GM12872 (cell line): ENCODE measurements around the gene AKAP12.

Experiments used
- CTCF ChIP-seq: IDR thresholded peaks from 3 replicates; pipeline ENCODE4 v1.5.1; 2011; ENCODE audit warnings: low read depth, mild to moderate bottlenecking, low read length, moderate library complexity; ENCODE audit not compliant: insufficient read depth

AKAP12 gene

DNA sequence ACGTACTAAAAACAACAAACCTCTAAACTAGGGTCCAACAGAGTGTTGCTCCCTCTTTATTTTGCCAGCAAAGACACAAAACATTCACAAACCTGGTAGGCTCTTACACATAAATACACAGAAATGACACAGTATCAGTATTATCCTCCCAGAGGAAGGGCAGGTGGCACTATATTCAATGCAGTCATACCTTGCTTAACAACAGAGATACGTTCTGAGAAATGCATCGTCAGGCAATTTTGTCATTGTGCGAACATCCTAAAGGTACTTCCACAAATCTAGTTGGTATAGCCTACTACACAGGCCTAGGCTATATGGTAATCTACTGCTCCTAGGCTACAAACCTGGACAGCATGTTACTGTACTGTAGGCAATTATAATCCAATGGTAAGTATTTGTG lies 142.0 kb downstream of the AKAP12 start:
- no peak for TF ChIP-seq CTCF

- no peak for TF ChIP-seq CTCF
Observed at GRCh38 chr6:151384151-151384550, 144.4 kb downstream of the AKAP12 start.

DNA sequence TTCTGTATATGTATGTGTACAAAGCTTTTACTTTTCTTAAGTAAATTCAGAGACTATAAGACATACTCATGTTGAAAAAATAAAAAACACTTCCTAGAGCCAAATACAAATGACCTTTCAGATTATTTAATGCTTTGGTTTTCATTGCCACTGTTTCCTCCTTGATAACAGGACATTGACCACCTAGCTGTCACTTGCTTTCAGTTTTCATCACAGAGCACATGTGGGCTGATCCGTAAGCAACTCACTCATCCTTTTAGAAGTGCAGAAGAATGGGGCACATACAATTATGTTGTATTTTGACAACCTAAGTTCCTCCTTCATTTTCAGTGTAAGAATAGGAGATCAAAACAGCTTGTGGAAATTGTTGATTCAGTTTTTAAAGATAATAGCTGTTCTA lies 145.4 kb downstream of the AKAP12 start:
- TF ChIP-seq CTCF, result no peak

DNA sequence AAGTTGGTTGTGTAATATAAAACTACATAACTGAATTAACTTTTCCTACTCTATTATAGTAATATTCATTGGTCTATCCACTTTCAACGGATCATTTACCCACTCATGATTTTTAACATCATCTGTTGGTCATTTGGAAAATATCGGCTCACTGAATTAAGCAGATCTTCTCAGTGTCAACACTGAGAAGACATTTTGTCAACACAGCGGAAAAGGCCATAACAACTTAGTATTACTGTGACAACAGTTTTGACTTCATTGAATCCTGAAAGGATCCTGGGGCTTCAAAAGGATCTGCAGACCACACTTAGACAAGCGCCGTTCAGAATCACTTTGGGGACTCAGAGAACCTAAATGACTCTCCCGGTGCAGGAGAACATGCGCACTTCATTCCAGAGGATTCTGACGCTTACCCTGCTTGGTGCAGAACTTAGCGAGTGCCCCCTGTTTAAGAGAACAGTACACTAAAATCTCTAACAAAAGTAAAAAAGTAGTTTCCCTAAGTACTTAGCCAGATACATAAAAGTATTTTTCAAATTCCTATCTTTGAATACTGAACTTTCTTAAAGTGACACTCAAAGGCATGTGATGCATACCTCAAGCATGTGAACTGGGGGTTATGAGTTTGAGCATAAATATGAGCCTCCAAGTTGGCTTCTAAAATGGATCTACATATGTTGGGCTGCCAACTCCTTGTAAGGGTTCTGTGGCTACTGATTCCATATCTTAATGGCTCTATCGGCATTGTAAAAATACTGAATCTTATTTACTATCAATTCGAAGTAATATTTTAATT lies 147.6 kb downstream of the AKAP12 start:
- TF ChIP-seq CTCF, result no peak

DNA sequence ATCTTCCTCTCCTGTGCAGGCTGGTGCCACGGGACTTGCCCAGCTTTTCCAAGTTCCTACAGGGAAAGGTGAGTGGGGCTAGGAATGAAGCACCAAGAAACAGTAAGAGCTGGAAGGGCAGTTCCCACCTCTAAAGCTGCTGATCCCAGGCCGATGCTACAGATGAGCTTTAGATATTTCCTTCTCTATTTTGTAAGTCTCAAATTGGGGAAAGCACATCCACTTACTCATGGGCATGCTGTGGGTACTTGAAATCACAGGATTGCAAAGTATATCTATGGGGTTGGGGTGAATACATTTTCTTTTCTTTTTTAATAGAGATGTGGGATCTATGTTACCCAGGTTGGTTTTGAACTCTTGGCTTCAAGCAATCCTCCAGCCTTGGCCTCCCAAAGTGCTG lies 148.5 kb downstream of the AKAP12 start:
- no peak for TF ChIP-seq CTCF

DNA sequence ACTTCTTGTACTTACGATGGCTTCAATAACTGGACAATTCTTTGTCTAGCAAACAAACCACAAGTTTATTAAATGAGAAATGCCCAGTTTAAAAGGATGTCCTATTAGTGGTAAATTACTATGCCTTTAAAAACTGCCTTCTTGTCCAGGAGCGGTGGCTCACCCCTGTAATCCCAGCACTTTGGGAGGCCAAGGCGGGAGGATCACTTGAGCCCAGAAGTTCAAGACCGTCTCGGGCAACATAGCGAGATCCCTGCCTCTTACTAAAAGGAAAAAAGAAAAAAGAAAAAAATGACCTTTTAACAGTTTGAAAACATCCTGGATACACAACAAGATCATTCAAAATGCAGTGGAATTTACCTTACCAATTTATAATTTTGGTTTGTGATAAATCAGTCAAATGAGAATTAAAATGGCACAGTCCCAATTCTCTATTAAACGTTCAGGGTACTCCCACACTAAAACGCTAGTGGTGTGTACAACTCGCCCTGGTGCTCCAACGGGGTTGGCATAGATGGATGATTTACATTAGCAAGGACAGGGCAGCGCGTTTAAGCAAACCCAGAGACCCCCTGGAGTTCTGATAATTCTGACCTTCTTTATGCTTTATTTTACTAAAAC lies 149.3 kb downstream of the AKAP12 start:
- TF ChIP-seq CTCF, result no peak

DNA sequence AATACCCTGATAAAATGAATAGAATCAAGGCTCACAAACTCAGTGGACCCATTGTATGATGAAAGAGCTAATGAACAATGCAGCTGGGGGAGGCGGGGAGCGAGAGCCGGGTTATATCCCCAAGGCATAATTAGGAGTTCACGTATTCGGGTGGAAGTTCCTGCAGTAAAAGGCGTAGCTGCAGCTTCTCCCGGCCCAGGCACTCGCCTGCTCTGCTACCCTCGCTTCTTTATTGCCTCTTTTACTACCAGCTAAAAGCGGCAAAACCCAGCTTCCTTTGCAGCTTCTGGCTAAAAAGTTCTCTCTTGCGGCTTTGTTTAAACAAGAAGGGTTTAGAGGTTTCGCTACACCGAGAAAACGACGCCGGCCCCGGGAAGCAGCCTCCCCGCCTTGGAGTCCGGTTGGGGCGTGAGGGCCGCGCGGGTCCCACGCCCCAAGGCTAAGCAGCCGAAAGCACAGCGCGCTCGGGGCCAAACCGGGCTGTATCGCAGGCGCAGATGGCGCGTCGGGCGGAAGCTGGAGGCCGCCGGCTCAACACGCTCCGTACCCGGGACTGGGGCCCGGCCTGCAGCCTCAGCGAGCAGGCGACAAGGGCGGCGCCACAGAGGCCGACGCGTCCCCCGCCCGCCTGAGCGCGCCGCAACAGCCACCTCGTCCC lies 150.0 kb downstream of the AKAP12 start:
- TF ChIP-seq CTCF, result no peak
